Activated CD8-positive, alpha-beta memory T cell treated with anti-CD3 and anti-CD28 coated beads, Interleukin-2, amount 50 U/mL, for 1 hour (primary cell): ENCODE data around the gene DACH1.

Source experiments
- DNase-seq: peaks from one replicate; pipeline ENCODE4 v3.0.0-alpha.2; 2020; ENCODE audit errors: extremely low read depth

DACH1 gene

DNA sequence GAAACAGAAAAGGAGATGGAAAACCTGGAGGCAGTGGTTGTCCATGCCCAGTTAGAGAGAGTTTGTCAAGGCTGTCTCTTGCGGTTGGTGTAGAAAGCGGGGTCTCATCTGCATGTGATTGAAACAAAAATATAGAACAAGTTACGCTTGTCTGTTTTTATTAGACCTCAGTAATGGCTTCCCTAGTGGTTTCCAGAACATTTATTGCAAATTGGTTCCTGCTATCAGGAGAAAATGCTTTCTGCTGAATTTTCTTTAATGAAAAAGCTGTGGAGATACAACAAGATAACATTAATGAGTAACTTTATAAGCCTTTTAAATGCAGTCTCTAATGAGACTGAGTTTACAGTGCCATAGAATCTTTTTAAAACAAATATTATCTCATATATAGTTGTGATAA, 378.0 kb downstream of the DACH1 start:
- no peak for DNase-seq

DNA sequence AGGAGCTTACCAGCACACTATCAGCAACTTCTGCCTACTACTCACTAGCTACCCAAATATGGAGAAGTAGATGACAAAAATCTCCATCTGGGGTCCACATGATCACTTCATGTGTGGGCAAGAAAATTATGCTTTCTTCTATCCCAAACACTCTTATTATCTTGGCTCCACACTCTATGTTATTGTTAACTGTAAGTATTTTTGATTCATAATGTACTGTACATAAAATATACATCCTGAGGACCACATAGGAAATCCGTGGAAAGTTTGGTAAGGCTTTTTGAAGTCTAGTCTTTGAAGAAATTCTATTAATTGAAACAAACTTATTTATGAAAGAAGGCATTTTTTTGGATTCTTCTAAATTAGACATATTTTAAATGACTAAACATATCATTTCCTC, 378.8 kb downstream of the DACH1 start:
- DNase-seq: no peak

DNA sequence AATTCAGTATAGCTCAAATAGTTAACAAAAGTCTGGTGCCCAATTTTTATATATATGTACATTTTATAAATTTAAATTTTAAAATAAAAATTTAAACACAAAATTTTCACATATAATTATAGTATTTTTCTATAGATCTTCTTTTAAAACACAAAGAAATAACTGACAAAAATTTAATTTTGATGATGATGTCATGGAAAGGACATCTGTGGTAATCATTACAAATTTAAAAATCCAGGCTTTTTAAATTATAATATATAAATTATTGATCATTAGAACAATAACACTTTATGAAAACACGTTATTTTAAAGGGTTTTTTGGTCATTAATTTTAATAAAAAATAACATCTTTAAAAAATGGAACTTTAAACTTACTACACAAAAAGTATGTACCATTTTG, 381.1 kb downstream of the DACH1 start:
- no peak for DNase-seq

DNA sequence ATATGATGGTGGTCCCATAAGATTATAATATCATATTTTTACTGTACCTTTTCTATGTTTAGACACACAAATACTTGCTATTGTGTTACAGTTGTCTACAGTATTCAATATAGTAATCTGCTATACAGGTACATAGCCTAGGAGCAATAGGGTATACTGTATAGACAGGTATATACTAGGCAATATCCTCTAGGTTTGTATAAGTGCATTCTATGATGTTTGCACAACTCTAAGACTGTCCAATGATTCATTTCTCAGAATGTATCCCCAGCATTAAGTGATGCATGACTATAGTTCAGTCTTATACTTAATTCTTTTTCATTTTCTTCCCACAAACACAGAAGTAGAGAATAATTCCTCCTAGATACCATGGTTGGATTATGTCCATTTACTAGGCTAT, 383.3 kb downstream of the DACH1 start:
- DNase-seq: no peak

DNA sequence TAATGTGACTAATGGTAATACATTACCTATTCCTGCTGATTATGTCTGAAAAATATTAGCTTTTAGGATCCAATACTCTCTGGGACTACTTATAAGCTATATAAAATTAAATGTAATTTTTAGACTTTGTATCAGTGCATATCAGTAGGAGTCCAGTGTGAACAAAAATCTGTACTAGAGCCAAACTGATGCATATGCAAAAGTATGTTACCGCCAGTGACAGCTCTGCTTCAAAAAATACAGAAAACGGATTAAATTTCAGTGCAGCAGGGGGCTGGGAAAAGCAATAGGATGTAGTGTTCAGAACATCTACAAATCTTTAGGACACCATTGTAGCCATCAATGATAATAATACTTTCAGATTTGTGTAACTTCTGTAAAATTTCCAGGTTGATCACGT, 385.5 kb downstream of the DACH1 start:
- no peak for DNase-seq

DNA sequence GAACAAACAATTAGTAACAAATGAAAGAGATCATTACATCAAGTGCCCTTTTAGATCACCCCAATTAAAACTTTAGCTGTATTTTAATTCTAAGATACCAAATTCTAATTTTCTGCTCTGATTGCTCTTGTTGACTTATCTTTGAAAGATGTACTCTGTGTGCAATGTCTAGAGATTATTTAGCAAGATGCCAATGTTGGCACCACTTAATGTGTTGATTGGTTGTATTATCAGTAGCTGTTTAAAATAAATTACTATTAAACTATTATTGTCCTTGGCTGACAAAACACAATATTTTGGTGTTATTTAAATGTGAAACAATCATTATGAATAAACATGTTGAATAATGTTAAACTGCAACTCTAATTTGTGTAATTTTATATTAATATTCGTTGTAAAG, 386.0 kb downstream of the DACH1 start:
- no peak for DNase-seq

DNA sequence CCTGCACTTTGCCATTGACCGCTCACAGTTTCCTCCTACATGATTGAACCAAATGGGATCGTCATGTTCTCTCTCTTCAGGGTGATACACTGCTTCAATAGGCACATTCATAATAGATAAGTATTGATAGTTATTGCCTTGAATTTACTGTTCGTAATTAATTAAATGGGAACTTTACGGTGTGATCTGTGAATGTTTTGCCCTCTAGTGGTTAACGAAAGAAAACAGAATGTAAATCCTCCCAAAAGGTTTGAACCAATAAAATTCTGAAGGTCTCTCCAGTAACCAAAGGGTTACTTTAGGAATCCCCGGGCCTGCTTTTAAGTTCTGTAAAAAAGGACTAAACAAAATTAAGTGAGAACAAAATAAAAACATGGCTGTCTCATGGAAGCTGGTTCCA, 389.3 kb downstream of the DACH1 start:
- DNase-seq: no peak

DNA sequence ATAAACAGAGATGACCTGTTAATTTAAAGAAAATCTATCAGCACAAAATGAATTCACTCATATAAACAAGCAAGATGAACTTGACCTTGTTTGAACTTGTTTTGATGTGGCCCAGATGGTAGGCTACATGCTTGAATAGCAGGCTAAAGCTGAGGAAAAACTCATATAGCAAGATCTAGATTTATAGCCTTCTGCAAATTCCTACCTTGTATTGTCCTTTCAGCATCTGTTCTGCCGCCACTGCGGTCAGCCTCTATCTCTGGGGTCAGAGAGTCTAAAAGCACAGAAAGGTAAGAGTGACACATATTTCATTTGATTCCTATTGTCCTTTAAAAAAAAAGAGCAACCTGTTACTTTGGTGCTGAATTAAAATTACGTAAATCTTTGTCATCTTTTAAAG, 392.1 kb downstream of the DACH1 start:
- DNase-seq: no peak

DNA sequence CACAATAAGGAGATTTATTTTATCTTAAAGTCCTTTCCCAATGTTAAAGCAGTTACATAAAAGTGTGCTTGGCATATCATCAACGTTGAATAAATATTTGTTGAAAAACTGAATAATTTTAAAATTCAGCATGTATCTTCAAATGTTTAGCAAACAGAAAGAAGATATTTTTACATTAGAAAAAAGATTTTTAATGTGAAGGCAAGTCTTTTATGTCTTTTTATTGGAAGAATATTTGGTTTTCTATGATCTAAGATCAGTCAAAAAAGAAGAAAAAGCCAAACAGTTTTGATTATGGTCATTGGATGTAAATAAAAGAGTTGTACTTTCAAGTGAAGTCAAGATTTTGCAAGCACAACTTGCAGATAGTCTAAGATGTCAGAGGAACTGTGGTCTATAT, 397.4 kb downstream of the DACH1 start:
- DNase-seq: no peak

DNA sequence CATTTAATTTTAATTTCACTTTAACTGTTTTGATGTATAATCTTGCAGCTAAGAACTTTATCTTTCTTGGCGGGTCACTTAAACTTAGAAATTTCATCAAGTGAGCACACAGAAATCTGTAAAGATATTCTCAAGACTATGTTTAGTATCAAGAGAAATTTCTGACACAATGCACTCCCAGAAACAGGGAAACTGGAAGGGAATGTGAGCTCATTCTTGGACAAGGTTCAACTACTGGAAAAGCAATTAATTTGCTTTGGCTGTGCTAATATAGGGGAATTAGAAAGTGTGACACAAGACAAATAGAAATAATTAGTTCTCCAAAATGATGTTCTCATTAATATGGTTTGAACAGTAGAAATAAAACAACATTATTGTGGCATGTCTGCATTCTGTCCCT, 402.3 kb downstream of the DACH1 start:
- DNase-seq: no peak

DNA sequence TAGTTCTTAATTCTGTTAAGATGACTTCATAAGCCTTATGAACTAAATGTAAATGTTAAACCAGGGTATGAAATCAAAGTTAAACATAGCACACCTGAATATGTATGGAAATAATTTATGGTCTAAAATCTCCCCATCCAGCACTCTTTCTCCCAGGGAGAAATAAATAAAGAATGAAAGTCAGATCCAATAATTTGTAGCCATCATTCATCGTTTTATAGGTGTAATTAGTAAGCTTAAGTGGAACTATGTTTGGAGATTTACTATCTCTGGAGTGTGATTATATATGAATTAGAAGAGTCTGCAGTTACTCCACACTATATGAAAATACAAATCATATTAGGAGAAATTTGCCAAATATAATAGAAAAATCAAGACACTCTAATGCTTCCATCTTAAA, 405.1 kb downstream of the DACH1 start:
- no peak for DNase-seq

DNA sequence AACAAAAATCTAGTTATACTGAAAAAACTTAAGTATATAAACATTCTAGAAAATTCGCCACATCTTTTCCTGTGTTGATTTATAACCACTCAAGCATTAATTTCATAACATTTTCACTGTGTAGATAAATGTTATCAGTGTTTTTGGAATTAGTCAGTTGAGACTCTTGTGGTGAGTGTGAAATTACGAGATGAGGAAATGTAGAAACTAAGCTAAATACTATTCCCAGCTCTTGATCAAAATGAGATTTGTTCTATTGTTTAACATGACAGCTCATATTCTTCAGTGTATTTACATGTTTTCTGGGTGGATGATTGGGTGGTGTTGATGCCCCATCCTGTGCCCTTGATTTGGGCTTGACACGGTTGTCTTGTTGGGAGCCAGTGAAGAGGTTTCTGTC, 406.8 kb downstream of the DACH1 start:
- DNase-seq: no peak

DNA sequence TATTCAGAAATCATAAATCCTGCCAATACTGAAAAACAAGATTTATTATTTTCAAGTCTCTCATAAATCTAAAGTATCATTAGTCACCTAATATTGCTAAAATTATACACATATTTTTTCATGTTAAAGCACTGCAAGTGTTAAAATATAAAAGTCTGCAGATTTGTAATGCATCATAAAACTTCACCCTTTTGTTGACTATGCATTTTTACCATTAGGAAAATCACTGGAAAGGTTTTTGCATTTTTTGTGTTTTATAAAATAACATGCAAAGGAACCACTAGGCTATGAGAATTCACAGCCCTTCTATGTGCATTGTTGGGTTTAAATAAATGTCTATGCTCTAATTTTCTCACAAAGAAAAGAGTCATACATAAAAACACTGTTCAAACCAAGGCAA, 407.3 kb downstream of the DACH1 start:
- DNase-seq: no peak

DNA sequence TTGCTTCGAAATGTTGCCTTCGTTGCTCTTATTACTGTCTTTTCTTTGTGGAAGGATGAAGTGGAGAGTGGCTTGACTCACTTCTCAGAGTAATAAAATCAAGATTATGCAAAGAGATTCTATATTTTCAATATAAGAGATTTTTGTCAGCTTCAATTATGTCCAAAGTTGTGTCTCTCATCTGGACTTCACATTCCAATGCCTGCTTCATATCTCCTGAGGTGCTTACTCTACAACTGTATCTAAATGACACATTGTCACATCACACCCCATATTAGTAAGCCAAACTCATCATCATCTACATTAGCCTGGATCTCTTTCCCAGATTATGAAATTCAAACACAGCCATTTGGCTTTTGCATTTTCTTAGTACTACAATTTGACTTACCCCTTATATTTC, 409.4 kb downstream of the DACH1 start:
- DNase-seq: no peak

DNA sequence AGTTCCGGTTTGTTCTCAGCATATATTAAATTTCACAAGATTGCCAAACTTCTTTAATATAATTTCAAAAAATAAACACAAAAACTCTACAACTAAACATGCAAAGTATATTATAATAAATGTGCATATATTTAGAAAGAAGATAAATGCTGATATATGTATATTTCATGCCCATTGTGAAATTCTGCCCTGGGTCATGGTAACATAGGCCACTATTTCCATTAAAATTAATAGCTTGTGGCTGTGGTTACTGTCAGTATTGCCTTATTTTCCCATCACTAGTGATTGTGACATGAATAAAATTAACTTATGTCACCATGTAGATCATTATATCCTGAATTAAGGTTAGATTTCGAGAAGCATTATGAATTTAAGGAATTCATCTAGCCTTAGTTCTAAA, 410.9 kb downstream of the DACH1 start:
- DNase-seq: no peak

DNA sequence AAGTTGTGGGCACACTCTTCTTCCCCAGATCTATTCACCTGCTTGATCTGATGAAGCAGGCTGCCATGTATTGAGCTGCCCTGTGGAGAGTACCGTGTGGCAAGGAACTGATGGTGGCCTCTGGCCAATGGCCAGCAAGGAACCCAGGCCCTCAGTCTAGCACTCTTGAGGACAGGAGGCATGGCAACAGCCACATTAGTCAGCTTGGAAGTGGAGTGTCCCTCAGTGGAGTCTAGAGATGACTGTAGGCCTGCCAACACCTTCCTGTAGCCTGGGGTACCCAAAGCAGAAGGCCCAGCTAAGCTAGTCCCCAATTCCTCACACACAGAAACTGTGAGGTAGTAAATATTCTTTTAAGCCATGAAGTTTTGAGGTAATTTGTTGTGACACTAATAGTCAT, 412.5 kb downstream of the DACH1 start:
- DNase-seq: no peak

DNA sequence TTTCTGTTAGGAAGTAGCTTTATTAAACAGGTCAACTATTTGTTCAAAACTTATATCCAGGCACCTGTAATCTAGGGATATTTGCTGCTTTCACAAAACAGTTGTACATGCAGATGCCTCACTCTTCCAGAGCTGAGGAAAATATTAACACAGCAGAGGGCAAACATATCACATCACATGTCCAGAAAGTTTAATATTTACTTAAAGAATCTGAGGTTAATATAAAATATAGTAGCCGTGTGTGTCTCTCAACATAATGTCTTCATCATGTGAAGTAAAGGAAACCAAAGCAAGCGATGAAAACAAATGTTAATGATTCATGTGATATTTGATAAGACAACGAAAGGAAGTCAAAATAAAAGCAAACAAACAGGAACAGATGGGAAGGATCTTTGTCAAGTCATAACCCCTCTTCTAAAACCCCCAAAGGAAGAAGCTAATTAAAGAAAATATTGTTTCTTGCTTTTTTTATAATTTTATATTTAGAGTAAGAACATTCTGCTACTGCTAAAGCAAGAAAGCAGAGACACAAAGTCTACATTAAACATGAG, 418.8 kb downstream of the DACH1 start:
- no peak for DNase-seq

DNA sequence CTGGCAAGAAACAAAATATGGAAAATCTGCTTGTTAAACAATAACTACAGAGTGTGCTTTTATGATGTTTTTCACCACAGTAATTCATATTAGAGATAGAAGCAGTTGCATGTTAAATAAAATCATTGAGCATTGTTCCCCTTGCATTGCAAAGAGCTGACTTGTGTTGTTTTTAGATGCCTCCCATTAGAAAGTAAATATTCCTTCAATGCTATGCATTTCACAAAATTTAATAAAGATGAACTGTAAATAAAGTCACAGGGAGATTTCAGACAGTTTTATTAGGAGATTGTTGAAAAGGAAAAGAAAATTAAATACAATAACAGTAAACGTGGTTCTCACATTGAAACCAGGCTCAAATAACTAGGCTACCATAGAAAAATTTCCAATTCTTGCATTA, 429.3 kb downstream of the DACH1 start:
- DNase-seq: no peak

DNA sequence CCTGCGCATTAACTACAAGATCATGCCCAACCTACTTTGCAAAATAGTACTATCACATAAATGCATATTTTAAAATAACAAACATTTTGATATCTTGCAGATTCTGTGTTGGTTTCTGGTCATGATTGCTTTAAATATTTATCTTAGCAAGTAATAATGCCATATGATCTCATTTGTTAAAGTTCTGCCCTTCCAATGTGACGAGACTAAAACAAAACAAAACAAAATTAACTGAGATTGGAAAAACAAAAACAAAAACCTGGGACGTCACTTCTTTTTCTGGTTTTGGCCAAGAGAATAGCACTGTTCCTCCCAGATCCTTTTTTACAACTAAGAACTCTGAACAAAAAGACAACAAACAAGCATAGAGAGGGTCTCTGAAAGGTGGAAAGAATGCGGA, 436.3 kb downstream of the DACH1 start:
- DNase-seq: no peak

DNA sequence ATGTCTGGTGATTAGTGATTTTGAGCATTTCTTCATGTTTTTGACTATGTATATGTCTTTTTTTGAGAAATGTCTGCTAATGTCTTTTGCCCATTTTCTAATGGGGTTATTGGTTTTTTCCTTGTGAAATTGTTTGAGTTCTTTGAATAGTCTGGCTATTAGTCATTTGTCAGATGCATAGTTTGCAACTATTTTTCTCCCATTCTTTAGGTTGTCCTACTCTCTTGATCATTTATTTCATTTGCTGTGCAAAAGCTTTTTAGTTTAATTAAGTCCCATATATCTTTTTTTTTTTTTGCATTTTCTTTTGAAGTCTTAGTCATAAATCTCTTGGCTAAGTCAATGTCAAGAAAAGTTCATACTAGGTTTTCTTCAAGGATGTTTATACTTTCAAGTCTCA, 449.8 kb downstream of the DACH1 start:
- DNase-seq: no peak

DNA sequence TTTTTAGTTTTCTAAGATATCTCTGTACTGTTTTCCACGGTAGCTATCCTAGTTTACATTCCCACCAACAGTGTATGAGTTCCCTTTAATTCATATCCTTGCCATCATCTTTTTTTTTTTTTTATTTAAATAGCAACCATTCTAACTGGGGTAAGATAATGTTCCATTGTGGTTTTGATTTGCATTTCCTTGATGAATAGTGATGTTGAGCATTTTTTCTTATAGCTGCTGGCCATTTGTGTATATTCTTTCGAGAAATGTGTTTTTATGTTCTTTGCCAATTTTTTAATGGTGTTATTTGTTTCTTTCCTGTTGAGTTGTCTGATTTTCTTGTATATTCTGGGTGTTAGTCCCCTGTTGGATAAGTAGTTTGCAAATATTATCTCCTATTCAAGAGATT, 454.8 kb downstream of the DACH1 start:
- no peak for DNase-seq

DNA sequence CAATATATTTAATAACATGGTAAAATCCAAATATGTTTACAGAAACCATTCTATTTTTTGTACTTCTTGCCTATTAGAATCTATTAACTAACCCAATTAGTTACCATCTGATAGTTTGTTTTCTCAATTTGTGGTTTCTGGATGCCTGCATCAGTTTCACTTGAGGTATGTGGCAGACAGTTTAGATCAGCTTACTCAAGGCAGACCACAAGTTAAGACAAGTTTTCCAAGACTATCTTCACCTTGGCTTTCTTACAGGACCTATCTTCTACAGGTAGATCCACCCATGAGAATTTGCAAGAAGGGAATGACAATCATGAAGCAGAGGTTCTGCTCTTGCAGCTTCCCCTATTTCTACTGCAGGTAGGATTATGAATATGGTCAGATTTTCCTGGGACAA, 458.6 kb downstream of the DACH1 start:
- no peak for DNase-seq

DNA sequence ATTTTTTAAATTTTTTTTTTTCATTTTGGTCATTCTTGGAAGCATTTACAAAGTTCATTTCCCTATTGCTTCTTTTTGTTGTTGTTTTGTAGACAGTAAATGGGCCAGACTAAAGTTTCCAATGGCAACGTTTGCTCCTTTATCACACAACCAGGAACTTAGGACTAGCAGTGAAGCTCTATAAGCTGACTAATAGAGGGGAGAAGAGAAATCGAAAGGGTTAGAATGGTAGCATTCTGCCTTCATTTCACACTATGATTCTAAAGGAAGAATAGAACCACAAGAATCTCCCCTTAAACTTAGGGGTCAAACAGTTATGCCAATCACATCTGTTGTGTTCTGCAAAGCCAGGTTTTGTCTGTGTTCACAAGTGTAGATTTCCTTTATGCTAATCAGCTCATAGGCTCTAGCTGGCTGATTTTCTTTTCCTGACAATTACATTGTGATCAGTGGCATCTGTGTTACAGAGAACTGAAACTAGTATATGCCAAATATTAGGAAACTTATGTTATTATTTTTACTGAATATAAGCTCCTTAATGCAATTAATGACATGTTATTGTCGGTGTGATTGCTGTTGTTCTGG, 467.3 kb downstream of the DACH1 start:
- no peak for DNase-seq

DNA sequence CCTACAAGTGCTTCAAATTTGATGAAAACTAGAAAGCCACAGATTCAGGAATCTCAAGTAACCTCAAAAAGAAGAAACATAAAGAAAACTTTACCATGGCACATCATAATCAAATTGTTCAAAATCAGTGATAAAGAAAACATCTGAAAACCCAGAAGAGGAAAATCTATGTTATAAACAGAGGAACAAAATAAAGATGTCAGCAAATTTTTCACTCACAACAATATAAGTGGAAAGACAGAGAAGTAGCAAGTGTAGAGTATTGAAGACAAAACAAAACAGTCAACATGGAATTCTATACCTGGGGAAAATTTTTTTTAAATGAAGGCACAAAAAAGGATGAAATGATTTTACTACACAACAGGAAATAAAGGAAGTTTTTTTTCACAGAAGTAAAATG, 470.9 kb downstream of the DACH1 start:
- no peak for DNase-seq

DNA sequence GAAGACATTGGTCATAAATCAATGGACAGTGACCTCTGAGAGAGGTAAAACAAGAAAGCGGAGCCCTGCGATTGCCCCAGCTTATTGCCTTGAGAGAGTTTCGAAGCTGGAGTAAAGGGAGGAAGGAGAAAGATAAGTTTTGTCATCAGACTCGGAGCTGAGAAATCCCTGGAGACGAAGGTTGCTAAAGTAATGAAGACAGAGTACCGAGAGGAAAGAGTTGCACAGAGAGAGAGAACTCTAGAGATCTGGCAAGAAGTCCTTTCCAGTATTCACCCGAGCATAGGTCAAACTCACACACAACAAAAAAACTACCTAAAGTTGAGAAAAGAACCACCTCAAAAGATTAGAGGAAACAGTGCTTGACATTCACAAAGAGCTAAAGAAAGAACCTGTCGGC, 472.0 kb downstream of the DACH1 start:
- no peak for DNase-seq
